Ovary (tissue), 3 donors: ENCODE results near the gene KRT35.

Source experiments
- CTCF ChIP-seq, 3 donors: fragments of 450-650 bp in 2 of 3; fragments of 200-600 bp in 1 of 3; IDR thresholded peaks; one replicate each; pipeline versions ENCODE4 v1.5.1 to v1.8.0; 2016 to 2022; ENCODE audit warnings: antibody characterized with exemption in 3 of 3, mild to moderate bottlenecking in 1 of 3
- EP300 ChIP-seq: sonication (generic); formaldehyde crosslinking; IDR thresholded peaks from one replicate; pipeline ENCODE4 v1.6.1; 2017; ENCODE audit warnings: antibody characterized with exemption
- POLR2A ChIP-seq: fragments of 450-650 bp; IDR thresholded peaks from one replicate; pipeline ENCODE4 v1.6.1; 2017; ENCODE audit warnings: antibody characterized with exemption, mild to moderate bottlenecking, moderate library complexity
- donor health status: DM: no; HTN: no; CAD: no.

- TF ChIP-seq CTCF (IDR thresholded peaks at IDR 0.05): no peak
- TF ChIP-seq POLR2A: no peak
- TF ChIP-seq EP300: no peak
These were observed 16.0 kb upstream of the KRT35 start for GRCh38 chr17:41496803-41497484.
